Motor neuron (in vitro differentiated cells): ENCODE measurements around the gene STT3B. TPM values are rescaled to one million over a fixed set of nuclear protein-coding genes. Genes with fewer than 3 reads are reported as not detected.
"Not testable (repeated sequence)": the region's sequence is repeated elsewhere in the genome, so short reads cannot be mapped to it uniquely, and the experiment has no call there.

Experiments
- ATAC-seq, 8 experiments: fragments of 200-7000 bp; cut with Tn5 transposase; replicated peaks in 6 of 8; 2 replicates each; pipeline ENCODE4 v1.8.0; 2021; ENCODE audit warnings: mild to moderate bottlenecking in 8 of 8, moderate library complexity in 8 of 8
- H3K27ac ChIP-seq, 2 donors: fragments of 250-450 bp; sonication (Bioruptor Pico); 2 replicates each; pipeline ENCODE4 v1.9.0; 2021; ENCODE audit warnings: antibody characterized with exemption in 2 of 2, mild to moderate bottlenecking in 2 of 2, moderate library complexity in 1 of 2
- H3K4me1 ChIP-seq, 2 donors: fragments of 250-450 bp; sonication (Bioruptor Pico); replicated peaks in 1 of 2; 2 replicates each; pipeline ENCODE4 v1.6.1; 2021; ENCODE audit warnings: antibody characterized with exemption in 2 of 2, mild to moderate bottlenecking in 2 of 2, moderate library complexity in 1 of 2
- H3K4me3 ChIP-seq, 5 donors: fragments of 250-450 bp; sonication (Bioruptor Pico); 2 replicates each; pipeline ENCODE4 v1.9.0; 2021; ENCODE audit warnings: antibody characterized with exemption in 5 of 5, mild to moderate bottlenecking in 5 of 5, moderate library complexity in 4 of 5
- WGBS, 10 experiments: fragments of 450-650 bp; shearing (Covaris generic); methylation state at CpG; one replicate each; pipeline ENCODE4 v1.0.0; 2022; 5-methylcytosine and 5-hydroxymethylcytosine counted together
- in situ Hi-C, 9 experiments: fragments of 400-800 bp; cut with MboI; loops; one replicate each; pipeline ENCODE4 v1.15.0; 2021; ENCODE audit warnings: low sequenced_read_pairs in 9 of 9, low pct_unique_long_range_greater_than_20kb in 2 of 9; ENCODE audit not compliant: unreplicated experiment in 9 of 9
- total RNA-seq, 8 experiments: library from RNA; unstranded; fragments of 300-600 nt; gene quantifications; 2 replicates each; pipeline versions ENCODE4 v1.2.3 to v1.2.4, GENCODE V29; 2022

The STT3B gene
- total RNA-seq, 8 experiments from 2014 or later: 59.0 to 684 (median 99.6) TPM

GRCh38 chr3:31592764-31593163 lies 60.0 kb downstream of the STT3B start:
- H3K4me1 ChIP-seq: no peaks in the 10 kb centered on the region
- in situ Hi-C loops: no loop called here
- H3K27ac ChIP-seq: no peak overlapping the region
- WGBS, 10 experiments: 86 to 100% (median 100%) methylated on average over 1 to 2 of the region's 2 CpGs
- no peak for ATAC-seq
- H3K4me3 ChIP-seq: no peak overlapping the region

GRCh38 chr3:31596176-31596575 lies 63.5 kb downstream of the STT3B start:
- peak in 1 of 8 experiments; percentile 46 for ATAC-seq

GRCh38 chr3:31600431-31600830 lies 67.7 kb downstream of the STT3B start:
- no peak for ATAC-seq

More at GRCh38 chr3:31596176-31596575, 63.5 kb downstream of the STT3B start:
- no peaks in the 10 kb centered on the region for H3K4me1 ChIP-seq
- H3K27ac ChIP-seq: no peak overlapping the region
- in situ Hi-C loops: no loop called here
- 20 to 100% (median 95%) methylated on average over 1 of the region's 1 CpG; no CpG with 5 or more reads in 2 of the 10 experiments for WGBS, 10 experiments
- no peak overlapping the region for H3K4me3 ChIP-seq

GRCh38 chr3:31605333-31605732 lies 72.6 kb downstream of the STT3B start:
- H3K4me3 ChIP-seq, H3K27ac ChIP-seq, ATAC-seq, H3K4me1 ChIP-seq, in situ Hi-C loops: not testable (repeated sequence)
- WGBS, 10 experiments: 88 to 100% (median 100%) methylated on average over 1 of the region's 1 CpG; no CpG with 5 or more reads in 5 of the 10 experiments

More at GRCh38 chr3:31600431-31600830, 67.7 kb downstream of the STT3B start:
- whole genome bisulfite sequencing, 10 experiments: 94 to 100% (median 100%) methylated on average over 1 to 3 of the region's 3 CpGs; no CpG with 5 or more reads in 1 of the 10 experiments
- no peaks in the 10 kb centered on the region for H3K4me1 ChIP-seq
- no peak overlapping the region for H3K4me3 ChIP-seq
- in situ Hi-C loops: no loop called here
- H3K27ac ChIP-seq: no peak overlapping the region

GRCh38 chr3:31606453-31606852 lies 73.7 kb downstream of the STT3B start:
- in situ Hi-C loops: no loop called here
- Histone ChIP-seq H3K4me1 (no peaks in the 10 kb centered on the region), H3K27ac (no peak overlapping the region), H3K4me3 (no peak overlapping the region)
- 80 to 100% (median 100%) methylated on average over 1 to 2 of the region's 4 CpGs; no CpG with 5 or more reads in 5 of the 10 experiments for WGBS, 10 experiments
- ATAC-seq: no peak

GRCh38 chr3:31610700-31611275 lies 78.1 kb downstream of the STT3B start:
- no peak overlapping the region for H3K4me3 ChIP-seq
- in situ Hi-C loops: no loop called here
- H3K27ac ChIP-seq: no peak overlapping the region
- 80 to 100% (median 100%) methylated on average over 1 of the region's 1 CpG; no CpG with 5 or more reads in 1 of the 10 experiments for WGBS, 10 experiments
- no peaks in the 10 kb centered on the region for H3K4me1 ChIP-seq
- peak in 3 of 8 experiments; percentile 21 to 30 (median 25) for ATAC-seq

- in situ Hi-C loops: no loop called here
- WGBS, 10 experiments: 88 to 100% (median 100%) methylated on average over 1 of the region's 1 CpG; no CpG with 5 or more reads in 3 of the 10 experiments
- peaks cover 0 to 3% of the 10 kb centered on the region in 2 donors for H3K4me1 ChIP-seq
- H3K4me3 ChIP-seq: no peak overlapping the region
- ATAC-seq: no peak
- H3K27ac ChIP-seq: no peak overlapping the region
Measured at GRCh38 chr3:31613177-31613576, 80.5 kb downstream of the STT3B start.

- H3K27ac ChIP-seq: no peak overlapping the region
- in situ Hi-C loops: no loop called here
- WGBS, 10 experiments: 66 to 100% (median 89%) methylated on average over 1 to 4 of the region's 4 CpGs
- no peak for ATAC-seq
- H3K4me3 ChIP-seq: no peak overlapping the region
- peaks cover 0 to 3% of the 10 kb centered on the region in 2 donors for H3K4me1 ChIP-seq
Measured at GRCh38 chr3:31613654-31614053, 80.9 kb downstream of the STT3B start.

- peaks cover 0 to 3% of the 10 kb centered on the region in 2 donors for H3K4me1 ChIP-seq
- in situ Hi-C loops: no loop called here
- WGBS, 10 experiments: 50 to 100% (median 67%) methylated on average over 2 to 5 of the region's 5 CpGs
- H3K27ac ChIP-seq: no peak overlapping the region
- peak in 1 of 8 experiments; percentile 22 for ATAC-seq
- no peak overlapping the region for H3K4me3 ChIP-seq
Measured at GRCh38 chr3:31614162-31614921, 81.6 kb downstream of the STT3B start.

GRCh38 chr3:31615071-31615875 lies 82.5 kb downstream of the STT3B start:
- in situ Hi-C loops: no loop called here

GRCh38 chr3:31616711-31617110 lies 84.0 kb downstream of the STT3B start:
- 67 to 100% (median 88%) methylated on average over 1 to 2 of the region's 2 CpGs for WGBS, 10 experiments
- in situ Hi-C loops: no loop called here

More at GRCh38 chr3:31615071-31615875, 82.5 kb downstream of the STT3B start:
- H3K27ac ChIP-seq: no peak overlapping the region
- peaks cover 0 to 3% of the 10 kb centered on the region in 2 donors for H3K4me1 ChIP-seq
- no peak overlapping the region for H3K4me3 ChIP-seq
- 49 to 95% (median 75%) methylated on average over 1 to 4 of the region's 4 CpGs for WGBS, 10 experiments
- ATAC-seq: no peak

GRCh38 chr3:31620656-31621055 lies 87.9 kb downstream of the STT3B start:
- ATAC-seq: no peak
- 80 to 100% (median 95%) methylated on average over 1 of the region's 1 CpG; no CpG with 5 or more reads in 4 of the 10 experiments for WGBS, 10 experiments
- H3K4me1 ChIP-seq: peaks cover 0 to 3% of the 10 kb centered on the region in 2 donors
- no peak overlapping the region for H3K27ac ChIP-seq
- H3K4me3 ChIP-seq: no peak overlapping the region
- in situ Hi-C loops: no loop called here

More at GRCh38 chr3:31616711-31617110, 84.0 kb downstream of the STT3B start:
- H3K27ac ChIP-seq: no peak overlapping the region
- peaks cover 0 to 3% of the 10 kb centered on the region in 2 donors for H3K4me1 ChIP-seq
- ATAC-seq: no peak
- no peak overlapping the region for H3K4me3 ChIP-seq

- ATAC-seq: peak in 3 of 8 experiments; percentile 8 to 45 (median 44)
- WGBS, 10 experiments: 34 to 100% (median 95%) methylated on average over 2 to 3 of the region's 3 CpGs
- in situ Hi-C loops: no loop called here
- H3K4me1 ChIP-seq: no peaks in the 10 kb centered on the region
- no peak overlapping the region for H3K4me3 ChIP-seq
- no peak overlapping the region for H3K27ac ChIP-seq
Measured at GRCh38 chr3:31621314-31621713, 88.6 kb downstream of the STT3B start.
